K562 (cell line): Measurements from ENCODE around the gene ERICH6B. TPM values are rescaled to one million over a fixed set of nuclear protein-coding genes. Genes with fewer than 3 reads are reported as not detected.

Experiments
- ATAC-seq: fragments of 200-7000 bp; cut with Tn5 transposase; 3 replicates; pipeline ENCODE4 v1.9.1; 2020; ENCODE audit warnings: moderate library complexity
- BruUV-seq: library from RNA; stranded (reverse); fragments of 400-500 nt; replicated peaks from 2 replicates; lab custom pipeline; 2021; lab: Mats Ljungman, UMichigan
- CTCF ChIA-PET: fragments of 300-600 bp; formaldehyde crosslinking; extraction: SDS; loops from one replicate; lab custom pipeline; 2021; ENCODE audit warnings: low intra/inter-chr PET ratio; lab: Yijun Ruan, JAX
- POLR2A ChIA-PET: fragments of 300-600, 350-650 bp; sonication (Branson Sonifier 250); formaldehyde crosslinking; extraction: SDS; loops from one replicate; lab custom pipeline; 2021; ENCODE audit warnings: antibody characterized with exemption, inconsistent platforms; lab: Yijun Ruan, JAX
- DNase-seq, 4 experiments: peaks; one replicate each; pipeline versions ENCODE4 v3.0.0 to v3.0.0-alpha.2; 2011 to 2018; ENCODE audit warnings: low spot score in 3 of 4, mixed read lengths in 3 of 4; ENCODE audit errors: extremely low read depth in 1 of 4
- FAIRE-seq: peaks from 2 replicates; lab custom pipeline; 2011; peaks lifted over from hg19 to GRCh38; lab: Jason Lieb, UNC
- H2AFZ ChIP-seq: 2 replicates; pipeline ENCODE4 v1.6.0; 2011; ENCODE audit warnings: low read depth, low read length, control low read depth, inconsistent platforms
- H3K27ac ChIP-seq: fragments of 200-600 bp; 3 replicates; pipeline ENCODE4 v1.8.0; 2011; ENCODE audit warnings: low read depth, mild to moderate bottlenecking, control low read depth, inconsistent platforms, low read length, moderate library complexity, mixed read lengths; ENCODE audit errors: extremely low read depth
- H3K27me3 ChIP-seq, 2 experiments: fragments of 300-600 bp in 1 of 2; 2 replicates in 1 of 2; 3 replicates in 1 of 2; pipeline versions ENCODE4 v1.6.0 to v1.8.0; 2011; ENCODE audit warnings: inconsistent platforms in 2 of 2, low read length in 2 of 2, mild to moderate bottlenecking in 1 of 2, mixed read lengths in 1 of 2, moderate library complexity in 1 of 2; ENCODE audit not compliant: control insufficient read depth in 2 of 2, insufficient read depth in 2 of 2
- H3K36me3 ChIP-seq: fragments of 300-600 bp; 3 replicates; pipeline ENCODE4 v1.8.0; 2011; ENCODE audit warnings: mild to moderate bottlenecking, low read length, inconsistent platforms; ENCODE audit not compliant: control insufficient read depth, insufficient read depth
- H3K4me1 ChIP-seq, 2 experiments: fragments of 200-600 bp in 1 of 2; replicated peaks in 1 of 2; 2 replicates in 1 of 2; 3 replicates in 1 of 2; pipeline versions ENCODE4 v1.5.1 to v1.8.0; 2011; ENCODE audit warnings: inconsistent platforms in 2 of 2, low read length in 2 of 2, mild to moderate bottlenecking in 1 of 2, mixed read lengths in 1 of 2, moderate library complexity in 1 of 2; ENCODE audit not compliant: control insufficient read depth in 2 of 2, insufficient read depth in 2 of 2
- H3K4me2 ChIP-seq: 2 replicates; pipeline ENCODE4 v1.6.1; 2011; ENCODE audit warnings: low read length, control low read depth, inconsistent platforms, mixed read lengths; ENCODE audit not compliant: insufficient read depth
- H3K4me3 ChIP-seq: fragments of 200-600 bp; sonication (generic), shearing (Covaris generic); 2 replicates; pipeline ENCODE4 v1.5.1; 2016; ENCODE audit warnings: control low read depth, inconsistent platforms
- H3K79me2 ChIP-seq: fragments of 200-600 bp; 3 replicates; pipeline ENCODE4 v1.8.0; 2011; ENCODE audit warnings: low read length, inconsistent platforms; ENCODE audit not compliant: control insufficient read depth, insufficient read depth
- H3K9ac ChIP-seq, 2 experiments: 2 replicates each; pipeline versions ENCODE4 v1.6.0 to v1.6.1; 2011; ENCODE audit warnings: low read depth in 2 of 2, low read length in 2 of 2, control low read depth in 1 of 2, inconsistent platforms in 1 of 2, mild to moderate bottlenecking in 1 of 2, mixed read lengths in 1 of 2; ENCODE audit not compliant: insufficient read depth in 1 of 2
- H3K9me1 ChIP-seq: one replicate; pipeline ENCODE4 v1.6.0; 2011; ENCODE audit warnings: inconsistent platforms, mild to moderate bottlenecking, low read length, moderate library complexity; ENCODE audit not compliant: control insufficient read depth, insufficient read depth
- H3K9me3 ChIP-seq: replicated peaks from 2 replicates; pipeline ENCODE4 v1.5.1; 2011; ENCODE audit warnings: low read depth, low read length, inconsistent platforms; ENCODE audit not compliant: control insufficient read depth, insufficient read depth
- H4K20me1 ChIP-seq: replicated peaks from 2 replicates; pipeline ENCODE4 v1.6.1; 2011; ENCODE audit warnings: low read length, inconsistent platforms, mixed read lengths; ENCODE audit not compliant: control insufficient read depth, insufficient read depth
- BCOR ChIP-seq: fragments of 450-650 bp; IDR thresholded peaks from 2 replicates; pipeline ENCODE4 v1.6.1; 2016
- DLX4 ChIP-seq: fragments of 250-450 bp; sonication (Bioruptor Pico); IDR thresholded peaks from 2 replicates; pipeline ENCODE4 v1.6.1; 2021; ENCODE audit warnings: mild to moderate bottlenecking
- EGR1 ChIP-seq: fragments of 450-650 bp; conservative IDR thresholded peaks from 2 replicates; pipeline ENCODE4 v1.6.1; 2017; ENCODE audit warnings: mild to moderate bottlenecking
- HDAC6 ChIP-seq: IDR thresholded peaks from 2 replicates; pipeline ENCODE4 v1.6.1; 2012; ENCODE audit warnings: low read depth, mild to moderate bottlenecking, control low read depth, inconsistent platforms, low read length, moderate library complexity
- HMG20A ChIP-seq: fragments of 450-650 bp; formaldehyde crosslinking; conservative IDR thresholded peaks from 2 replicates; pipeline ENCODE4 v1.4.0; 2020; ENCODE audit warnings: mild to moderate bottlenecking, mixed read lengths
- MBD1 ChIP-seq: fragments of 250-450 bp; sonication (Bioruptor Pico); IDR thresholded peaks from 2 replicates; pipeline ENCODE4 v1.8.0; 2022; ENCODE audit warnings: inconsistent platforms
- PCBP2 ChIP-seq: fragments of 200-400 bp; formaldehyde crosslinking; IDR thresholded peaks from 2 replicates; pipeline ENCODE4 v1.6.1; 2018; ENCODE audit warnings: low read length, low read depth, mild to moderate bottlenecking, moderate library complexity; ENCODE audit not compliant: poor library complexity, severe bottlenecking
- RNF2 ChIP-seq: sonication (generic); IDR thresholded peaks from 2 replicates; pipeline ENCODE4 v1.6.1; 2016
- RREB1 ChIP-seq: fragments of 250-450 bp; sonication (Bioruptor Pico); IDR thresholded peaks from 2 replicates; pipeline ENCODE4 v1.4.0; 2020
- SAP30 ChIP-seq: fragments of 200-600 bp; sonication (generic); IDR thresholded peaks from 2 replicates; pipeline ENCODE4 v1.6.1; 2012; ENCODE audit warnings: borderline replicate concordance, low read depth, mild to moderate bottlenecking, moderate library complexity, low read length, control low read depth, inconsistent platforms; ENCODE audit not compliant: insufficient read depth, poor library complexity, severe bottlenecking
- STAT5A ChIP-seq: IDR thresholded peaks from 2 replicates; pipeline ENCODE4 v1.6.1; 2012; ENCODE audit warnings: low read length, inconsistent platforms, borderline replicate concordance
- TAF7 ChIP-seq: fragments of 450-650 bp; IDR thresholded peaks from 2 replicates; pipeline ENCODE4 v1.6.1; 2016; ENCODE audit warnings: missing genetic modification characterization, missing compliant biosample characterization
- ZKSCAN8 ChIP-seq: fragments of 200-800 bp; sonication (Bioruptor generic); IDR thresholded peaks from 2 replicates; pipeline ENCODE4 v1.6.1; 2016; ENCODE audit warnings: missing genetic modification characterization, missing compliant biosample characterization
- ZNF717 ChIP-seq: fragments of 250-450 bp; sonication (Bioruptor Pico); IDR thresholded peaks from 2 replicates; pipeline ENCODE4 v1.5.0; 2021
- WGBS: fragments of 100-300 bp; shearing (Covaris generic); methylation state at CpG from one replicate; pipeline ENCODE4 v1.1.6; 2016; ENCODE audit warnings: low coverage, mixed read lengths; ENCODE audit not compliant: insufficient coverage; ENCODE audit errors: missing lambda C conversion rate; 5-methylcytosine and 5-hydroxymethylcytosine counted together
- in situ Hi-C: fragments of 300-500 bp; cut with MboI; formaldehyde crosslinking; loops from 4 replicates; pipeline ENCODE4 v1.15.0; 2018; ENCODE audit warnings: inconsistent platforms, mixed read lengths
- intact Hi-C: fragments of 100-400 bp; cut with micrococcal nuclease; formaldehyde crosslinking; loops from 2 replicates; pipeline ENCODE4 v1.14.2; 2022
- polyA plus RNA-seq, 8 experiments: library from polyadenylated mRNA; depleted of rRNA in 4 of 8; stranded (reverse) in 5 of 8; unstranded in 3 of 8; fragments of >200 nt; fragmentation: Nextera tagmentation in 2 of 8; fragmentation: Illumina TruSeq in 1 of 8; extraction: Ambion mirVana in 2 of 8; extraction: Trizol in 1 of 8; gene quantifications; 2 replicates each; pipeline versions ENCODE4 v1.2.1 to v1.2.3, GENCODE V29; 2011 to 2014; ENCODE audit warnings: inconsistent platforms in 1 of 8, missing spikeins in 1 of 8
- total RNA-seq, 7 experiments: library from RNA; depleted of rRNA in 6 of 7; stranded (reverse); fragments of >200 nt in 6 of 7; fragmentation: Illumina TruSeq in 2 of 7; extraction: Trizol in 2 of 7; gene quantifications; 2 replicates each; pipeline versions ENCODE4 v1.2.1 to v1.2.3, GENCODE V29; 2011 to 2021; ENCODE audit warnings: low replicate concordance in 1 of 7

ERICH6B gene
- total and polyA plus RNA-seq, 9 of the 15 experiments (the other 6 are each of a cell fraction or from before 2014, with no cell fraction given): not detected

GRCh38 chr13:45542878-45543277 lies 72.7 kb downstream of the ERICH6B start (continued):
- TF ChIP-seq RREB1 (CRISPR knock-in tag) (no peak), BCOR (no peak), ZNF717 (CRISPR knock-in tag) (no peak), HMG20A (CRISPR knock-in tag) (no peak)

GRCh38 chr13:45542391-45542790 lies 73.1 kb downstream of the ERICH6B start:
- Histone ChIP-seq H3K4me3 (no peak overlapping the region), H3K9me3 (no peaks in the 10 kb centered on the region), H3K36me3 (no peaks in the 10 kb centered on the region), H3K4me1 (peaks cover 0 to 4% of the 10 kb centered on the region in 2 experiments; a peak in 2 of 5 replicates), H3K79me2 (no peaks in the 10 kb centered on the region), H4K20me1 (no peaks in the 10 kb centered on the region; the same call in 1 of the 2 replicates), H3K4me2 (no peak overlapping the region), H3K9ac (no peak overlapping the region), H2AFZ (no peak overlapping the region), H3K9me1 (no peaks in the 10 kb centered on the region), H3K27me3 (no peaks in the 10 kb centered on the region), H3K27ac (no peak overlapping the region)
- no peak for DNase-seq
- no TSS peak for BruUV-seq
- POLR2A ChIA-PET: no interaction called here
- WGBS: 6% methylated on average over 7 of the region's 8 CpGs
- in situ Hi-C loops: no loop called here
- ATAC-seq: no peak
- intact Hi-C loops: no loop called here
- no peak for FAIRE-seq
- CTCF ChIA-PET: no interaction called here
- no peak for TF ChIP-seq HDAC6
- no peak for TF ChIP-seq DLX4 (CRISPR knock-in tag)
- TF ChIP-seq EGR1: no peak
- no peak for TF ChIP-seq TAF7
- TF ChIP-seq STAT5A: no peak
- no peak for TF ChIP-seq ZKSCAN8 (CRISPR knock-in tag)
- TF ChIP-seq PCBP2: no peak
- no peak for TF ChIP-seq MBD1 (CRISPR knock-in tag)
- no peak for TF ChIP-seq SAP30
- TF ChIP-seq RNF2: no peak
